GM18868 (cell line): ENCODE results near the gene FOXP1.
A peak's percentile ranks its signal among the peaks of the same experiment; 100 is the strongest.

Experiments used
- ATAC-seq: cut with Tn5 transposase; IDR thresholded peaks from one replicate; pipeline ENCODE4 v1.9.1; 2021; ENCODE audit warnings: mild to moderate bottlenecking, moderate library complexity; ENCODE audit not compliant: unreplicated experiment

Gene FOXP1

DNA sequence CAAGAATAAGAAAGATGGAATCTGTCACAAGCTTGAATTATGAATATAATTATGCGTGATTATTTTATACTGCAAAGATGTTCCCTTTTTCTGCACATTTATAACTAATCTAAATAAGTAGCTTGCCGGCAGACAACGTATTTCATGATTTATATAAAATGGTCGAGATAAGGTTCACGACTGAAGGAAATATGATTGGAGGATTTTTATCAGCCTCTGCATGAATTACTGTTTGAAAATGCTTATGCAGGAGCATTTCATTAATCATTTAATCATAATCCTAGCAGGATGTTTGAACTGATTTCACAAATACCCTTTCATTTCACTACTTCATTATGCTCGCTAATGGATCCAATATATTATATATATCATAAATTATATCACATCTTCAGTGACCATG, 580.0 kb downstream of the FOXP1 start:
- ATAC-seq, result no peak

DNA sequence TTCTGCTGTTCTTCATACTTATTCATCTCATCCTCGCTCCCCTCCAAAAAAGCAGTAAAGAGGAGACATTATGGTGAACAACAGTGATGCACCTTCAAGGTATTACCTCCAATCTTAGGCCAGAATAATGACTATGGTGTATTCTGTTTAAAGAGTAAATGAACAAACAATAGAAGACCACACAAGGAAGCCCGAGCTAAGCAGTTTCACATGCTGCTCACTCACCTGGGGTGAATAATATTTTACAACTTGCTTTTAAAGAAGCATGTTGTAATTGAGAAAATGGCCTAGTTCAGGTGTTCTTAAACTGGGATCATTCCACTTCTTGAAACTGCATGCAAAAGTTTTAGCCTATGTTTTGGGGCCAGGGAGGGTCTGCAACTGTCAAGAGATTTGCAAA, 581.2 kb downstream of the FOXP1 start:
- no peak for ATAC-seq

DNA sequence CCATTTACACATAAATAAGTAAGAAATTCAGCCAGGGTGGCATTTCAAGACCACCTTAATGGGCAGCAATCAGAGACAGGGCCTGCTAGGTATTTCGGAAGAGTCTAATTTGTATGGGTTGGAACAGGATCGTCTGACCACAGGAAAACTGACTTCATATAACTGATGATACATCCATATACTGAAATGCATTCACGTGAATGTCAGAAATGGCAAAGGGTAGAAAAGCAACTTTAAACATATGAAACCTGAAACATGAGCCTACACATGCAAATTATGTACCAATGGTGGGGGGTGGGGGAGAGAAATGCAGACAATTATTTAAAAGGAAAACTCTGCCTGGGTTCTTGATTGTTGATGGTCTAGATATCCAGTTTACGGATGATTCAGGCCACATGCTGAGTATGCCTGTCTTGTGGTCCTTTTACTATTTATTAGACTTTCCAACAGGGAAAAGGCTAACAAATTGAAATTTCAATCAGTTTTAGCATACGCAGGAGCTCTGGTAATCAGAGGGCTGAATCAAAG, 582.2 kb downstream of the FOXP1 start:
- no peak for ATAC-seq

DNA sequence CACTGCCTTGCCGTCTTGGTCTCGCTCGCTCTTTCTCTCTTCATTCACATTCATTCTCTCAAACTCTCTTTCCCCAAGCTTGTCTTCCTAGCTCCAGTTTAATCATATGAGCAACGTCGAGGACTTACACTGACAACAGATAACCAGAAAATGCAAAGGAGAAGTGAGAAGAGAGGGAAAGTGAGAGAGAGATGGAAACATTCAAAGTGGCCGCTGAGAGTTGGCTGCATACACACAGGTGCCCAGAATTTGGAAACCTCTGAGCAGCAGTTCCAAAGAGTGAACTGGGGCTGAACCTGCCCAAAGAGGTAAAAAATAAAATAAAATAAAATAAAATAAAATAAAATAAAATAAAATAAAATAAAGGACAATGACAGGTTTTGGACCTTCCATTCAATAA, 583.0 kb downstream of the FOXP1 start:
- ATAC-seq, result no peak

DNA sequence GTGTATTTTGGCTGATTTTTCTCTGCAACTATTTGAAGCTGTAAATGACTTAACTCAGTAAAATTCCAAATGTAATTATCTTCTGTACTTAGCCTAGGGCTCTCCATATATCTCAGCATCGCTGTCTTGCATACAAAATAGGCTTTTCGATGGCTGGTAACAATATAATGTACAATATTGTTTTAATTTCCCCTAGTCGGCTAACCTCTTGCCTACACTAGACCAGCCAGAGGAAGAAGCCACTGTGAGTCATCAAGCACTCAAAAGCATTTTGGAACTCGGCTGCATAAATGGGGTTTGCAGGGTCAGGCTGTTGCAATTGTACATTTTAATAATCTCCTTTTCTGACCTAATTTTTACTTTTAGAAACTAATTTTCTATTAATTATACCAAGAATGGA, 583.8 kb downstream of the FOXP1 start:
- no peak for ATAC-seq

DNA sequence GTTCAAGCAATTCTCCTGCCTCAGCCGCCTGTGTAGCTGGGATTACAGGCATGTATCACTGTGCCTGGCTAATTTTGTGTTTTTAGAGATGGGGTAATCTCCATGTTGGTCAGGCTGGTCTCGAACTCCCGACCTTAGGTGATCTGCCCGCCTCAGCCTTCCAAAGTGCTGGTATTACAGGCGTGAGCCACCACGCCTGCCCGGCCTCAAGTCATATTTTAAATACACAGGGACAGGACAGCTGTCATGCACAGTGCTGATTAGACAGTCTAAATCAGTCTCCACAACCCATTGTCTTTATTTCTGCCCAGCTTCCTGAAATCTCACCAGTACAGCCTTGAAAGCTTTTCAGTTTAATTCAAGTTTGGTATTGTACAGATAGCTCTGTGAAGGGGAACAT, 587.4 kb downstream of the FOXP1 start:
- no peak for ATAC-seq

DNA sequence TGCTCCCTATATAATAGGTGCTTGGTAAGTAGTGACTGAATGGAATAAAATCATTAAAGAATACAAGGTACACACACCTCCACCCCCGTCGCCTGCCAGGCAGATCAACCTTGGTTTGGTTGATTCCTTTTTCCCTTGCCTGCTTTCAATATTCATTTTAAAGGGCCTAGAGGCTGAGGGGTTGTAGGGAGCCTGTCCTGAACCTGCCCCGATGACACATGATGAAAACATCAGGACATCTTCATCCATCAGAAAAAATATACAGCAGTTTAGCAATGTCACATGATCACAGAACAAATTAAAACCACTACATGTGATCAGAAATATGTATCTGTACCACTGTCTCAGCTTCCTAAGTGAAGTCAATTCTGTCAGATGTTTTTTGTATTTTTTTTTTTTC, 588.9 kb downstream of the FOXP1 start:
- ATAC-seq, result no peak

DNA sequence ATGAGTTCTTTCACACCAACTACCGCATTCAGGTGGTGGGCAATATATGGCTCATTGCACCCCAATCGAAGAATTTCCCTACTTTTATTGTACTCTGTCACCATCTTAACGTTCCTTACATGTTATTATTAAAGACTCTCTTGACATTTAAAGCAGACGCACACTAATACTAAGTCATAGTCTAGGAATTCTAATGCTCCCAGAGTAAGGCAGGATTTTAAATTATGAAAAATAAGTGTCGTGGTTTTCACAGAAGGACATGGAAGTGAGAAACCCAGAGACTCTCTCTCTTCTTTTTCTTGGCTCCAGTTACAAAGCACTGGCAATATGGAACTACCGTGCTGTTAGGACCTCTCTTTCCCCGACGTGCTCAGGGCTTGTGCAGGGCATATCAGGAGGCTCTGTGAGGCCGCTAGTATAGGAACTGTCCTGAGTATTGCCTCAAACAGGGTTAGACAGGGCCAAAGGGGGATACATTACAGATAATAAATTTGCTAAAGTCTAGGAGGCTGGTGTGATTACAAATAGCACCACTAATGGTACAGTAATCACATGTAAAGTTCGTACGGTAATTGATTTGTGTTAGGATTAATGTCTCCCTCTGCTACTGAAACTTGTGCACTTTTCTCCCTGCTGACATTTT, 590.8 kb downstream of the FOXP1 start:
- no peak for ATAC-seq

DNA sequence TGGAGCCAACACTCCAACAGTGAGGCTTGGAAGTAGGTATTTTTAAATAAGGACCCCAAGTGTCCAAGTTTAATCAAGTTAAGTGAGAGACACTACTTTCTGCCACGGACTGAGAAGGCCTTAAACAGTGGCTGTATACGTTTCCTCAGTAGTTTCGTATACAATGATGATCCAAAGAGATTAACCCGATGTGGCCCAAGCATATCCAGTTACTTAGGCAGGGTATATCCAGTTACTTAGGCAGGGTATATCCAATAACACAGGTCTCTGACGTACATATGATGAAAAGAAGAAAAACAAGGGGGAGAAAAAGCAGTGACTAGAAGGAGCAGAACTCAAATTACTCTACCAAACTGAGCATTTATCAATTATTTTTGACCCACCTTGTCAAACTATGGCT, 591.4 kb downstream of the FOXP1 start:
- no peak for ATAC-seq

DNA sequence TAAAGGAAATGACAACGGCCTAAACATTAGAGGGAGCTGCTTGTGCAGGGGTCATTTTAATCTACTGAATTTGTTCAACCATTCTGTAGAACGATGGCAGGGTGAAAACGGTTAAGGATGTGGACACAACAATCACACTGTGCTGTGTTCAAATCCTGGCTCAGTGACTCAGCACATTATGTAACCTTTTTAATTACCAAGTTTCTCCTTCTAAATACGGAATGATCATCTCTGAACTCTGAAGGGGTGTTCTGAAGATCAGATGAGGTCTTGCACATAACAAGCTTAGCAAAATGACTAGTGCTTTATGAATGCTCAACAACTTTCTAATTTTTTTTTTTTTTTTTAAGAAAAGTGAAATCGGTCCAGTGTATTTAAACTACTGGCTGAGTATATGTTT, 592.8 kb downstream of the FOXP1 start:
- ATAC-seq, result no peak

DNA sequence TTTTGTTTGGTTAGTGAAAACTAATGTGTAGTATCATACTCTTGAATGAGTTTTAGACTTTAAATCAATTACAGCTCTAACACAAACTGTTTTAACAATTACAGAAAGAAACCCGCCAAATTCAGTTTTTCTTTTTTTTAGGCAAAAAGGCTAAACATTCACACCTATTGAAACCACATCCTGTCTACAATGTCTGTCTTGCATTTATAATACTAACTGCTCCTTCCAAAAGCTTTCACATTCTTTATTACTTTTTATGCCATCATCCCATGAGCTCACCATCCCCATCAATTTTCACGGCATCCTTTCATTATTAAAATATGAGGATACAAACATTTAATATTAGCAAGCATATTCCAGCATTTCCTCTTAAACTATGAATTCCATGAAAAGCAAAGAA, 593.3 kb downstream of the FOXP1 start:
- ATAC-seq, result no peak

DNA sequence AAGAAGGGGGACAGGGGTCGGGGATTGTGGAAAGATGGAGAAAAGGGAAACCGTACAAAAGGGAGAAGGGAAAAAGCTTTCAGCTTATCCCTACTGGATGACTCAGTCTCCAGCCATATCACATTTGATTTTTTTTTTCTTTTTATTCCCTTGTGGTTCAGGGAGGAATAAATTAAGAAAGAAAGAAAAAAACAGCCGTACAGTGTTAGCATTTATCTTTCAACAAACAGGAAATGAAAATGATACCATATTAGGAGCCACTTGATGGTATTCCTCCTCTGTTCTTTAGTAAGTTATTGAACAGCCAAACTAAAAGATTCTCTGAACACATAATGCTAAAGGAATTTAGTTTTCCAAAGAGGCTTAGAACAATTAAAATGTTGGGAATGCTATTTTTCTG, 594.4 kb downstream of the FOXP1 start:
- no peak for ATAC-seq

DNA sequence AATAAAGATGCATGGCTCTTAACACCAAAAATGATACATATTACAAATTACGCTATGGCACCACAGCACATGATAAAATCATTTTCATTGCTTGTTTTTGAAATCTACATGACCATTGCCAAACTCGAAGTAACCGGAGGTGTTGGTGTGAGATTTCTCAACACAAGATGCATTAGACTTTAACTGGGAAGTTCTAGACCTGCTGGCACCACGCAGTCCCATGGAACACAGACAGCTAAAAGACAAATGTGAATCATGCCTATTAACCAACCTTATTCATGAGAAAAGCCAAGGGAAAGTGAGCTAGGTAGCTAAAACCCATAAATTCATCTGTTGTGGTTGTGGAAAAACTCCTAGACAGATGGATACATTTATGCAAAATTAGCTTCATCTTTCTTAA, 595.4 kb downstream of the FOXP1 start:
- ATAC-seq, result no peak

DNA sequence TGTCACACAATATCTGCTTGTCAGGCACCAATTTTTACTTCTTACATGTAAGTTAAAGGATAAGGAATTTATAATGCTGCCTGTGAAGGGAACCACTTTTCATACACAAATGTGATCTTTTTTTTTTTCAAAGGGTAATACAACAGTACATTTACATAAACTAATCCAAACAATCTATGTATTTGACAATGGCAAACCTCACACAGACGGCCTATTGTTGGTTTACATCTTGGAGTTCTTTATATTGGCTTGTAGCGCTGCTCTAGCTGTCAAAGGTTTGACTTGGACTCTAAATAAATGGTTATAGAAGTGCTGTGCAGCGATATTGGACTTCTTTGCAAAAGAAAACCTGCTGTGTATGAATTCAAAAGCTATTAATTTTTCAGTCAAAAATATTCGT, 598.0 kb downstream of the FOXP1 start:
- ATAC-seq, result no peak

DNA sequence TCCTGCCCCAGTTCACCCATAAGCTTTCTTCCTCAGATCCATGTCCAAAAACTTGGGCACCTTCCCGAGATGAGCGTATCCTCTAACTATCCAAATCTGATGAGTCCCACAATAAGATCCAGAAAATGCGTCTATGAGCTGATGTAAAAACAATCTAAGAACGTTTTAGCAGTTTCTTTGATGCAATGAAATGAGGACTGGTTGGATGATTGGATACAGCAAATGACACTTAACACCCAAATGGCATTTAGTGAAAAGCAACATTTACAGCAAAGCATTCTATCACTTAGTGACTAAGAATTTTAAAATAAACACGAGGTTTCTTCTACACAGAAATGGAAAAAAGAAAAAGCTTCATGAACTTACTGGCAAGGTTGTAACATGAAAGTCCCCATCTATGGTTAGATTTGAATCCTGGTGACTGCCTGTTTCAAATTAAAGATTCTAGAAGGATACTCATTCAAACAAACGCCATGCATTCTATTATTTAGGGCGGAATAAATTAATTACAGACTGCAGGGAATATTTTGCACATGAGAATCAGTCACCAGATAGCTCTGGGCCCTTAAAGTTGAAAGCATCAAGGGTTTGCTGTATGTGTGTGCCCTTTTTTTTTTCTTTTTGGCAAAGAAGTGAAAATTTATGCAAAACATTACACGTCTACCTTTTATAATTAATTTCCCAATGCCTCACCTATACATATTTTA, 598.6 kb downstream of the FOXP1 start:
- ATAC-seq, result no peak

DNA sequence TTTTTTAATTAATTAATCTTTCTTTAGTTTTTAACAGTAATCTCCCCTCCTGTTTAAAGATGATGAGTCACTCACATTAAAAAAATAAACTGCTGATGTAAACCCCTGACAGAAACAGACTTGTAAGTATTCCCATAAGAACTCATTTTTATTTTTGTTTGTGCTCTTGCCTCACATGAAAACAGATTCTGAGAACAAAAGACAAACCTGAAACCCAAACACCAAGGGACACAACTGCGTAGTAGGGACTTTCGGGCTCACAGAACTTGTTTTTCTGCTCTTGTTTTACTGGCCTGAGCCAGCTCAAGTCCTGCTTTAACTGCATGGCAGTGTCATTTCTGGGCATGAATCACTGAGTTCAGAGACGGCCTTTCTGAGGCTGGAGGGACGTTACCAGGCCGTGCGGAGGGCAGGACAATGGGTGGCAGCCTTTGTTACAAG, 600.8 kb downstream of the FOXP1 start:
- peak; percentile 81 for ATAC-seq

DNA sequence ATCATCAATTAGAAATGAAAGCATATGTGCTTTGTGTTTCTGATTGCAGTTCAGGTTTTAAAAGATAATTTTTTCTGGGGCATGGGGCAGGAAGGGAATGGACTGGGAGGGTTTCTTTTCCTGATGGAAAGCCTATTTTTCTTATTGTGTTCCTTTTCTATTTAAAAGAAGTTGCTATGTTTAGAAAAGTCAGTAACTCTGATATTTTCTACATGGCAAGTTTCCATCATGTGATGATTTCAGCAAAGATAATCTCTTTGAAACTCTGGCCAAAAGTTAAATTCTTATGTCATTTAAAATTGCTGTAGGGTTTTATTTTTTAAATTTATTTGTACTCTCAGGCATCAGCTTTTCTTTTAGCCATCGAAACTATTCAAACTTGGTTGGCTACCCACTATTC, 601.2 kb downstream of the FOXP1 start:
- ATAC-seq, result no peak

DNA sequence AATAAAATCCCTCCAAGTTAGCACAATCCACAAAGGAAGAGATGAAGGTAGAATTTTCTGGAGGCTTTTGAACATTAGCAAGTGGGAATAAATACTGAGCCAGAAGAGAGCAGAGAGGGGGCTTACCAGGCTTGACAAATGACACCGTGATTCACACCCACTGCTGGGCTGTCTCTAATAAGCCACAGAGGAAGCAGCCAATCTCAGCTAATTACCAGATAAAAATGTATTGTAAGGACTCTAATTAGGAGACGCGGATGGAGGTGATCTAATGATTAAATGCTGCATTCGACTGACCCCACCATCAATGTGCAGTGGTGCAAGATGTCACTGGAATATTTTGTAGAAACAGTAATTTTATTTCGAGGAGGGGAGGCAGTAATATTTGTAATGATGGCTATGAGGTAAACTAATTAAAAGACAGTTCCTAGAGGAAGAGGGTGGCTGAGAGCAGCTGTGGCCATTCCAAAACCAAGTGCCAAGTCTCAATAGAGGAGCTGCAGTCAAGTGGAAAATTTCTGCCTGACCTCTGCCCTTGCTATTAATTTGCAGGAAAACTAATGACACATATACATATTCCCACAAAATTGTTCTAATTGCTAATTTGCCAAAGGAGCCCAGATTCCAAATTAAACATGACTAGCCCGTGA, 602.2 kb downstream of the FOXP1 start:
- no peak for ATAC-seq

DNA sequence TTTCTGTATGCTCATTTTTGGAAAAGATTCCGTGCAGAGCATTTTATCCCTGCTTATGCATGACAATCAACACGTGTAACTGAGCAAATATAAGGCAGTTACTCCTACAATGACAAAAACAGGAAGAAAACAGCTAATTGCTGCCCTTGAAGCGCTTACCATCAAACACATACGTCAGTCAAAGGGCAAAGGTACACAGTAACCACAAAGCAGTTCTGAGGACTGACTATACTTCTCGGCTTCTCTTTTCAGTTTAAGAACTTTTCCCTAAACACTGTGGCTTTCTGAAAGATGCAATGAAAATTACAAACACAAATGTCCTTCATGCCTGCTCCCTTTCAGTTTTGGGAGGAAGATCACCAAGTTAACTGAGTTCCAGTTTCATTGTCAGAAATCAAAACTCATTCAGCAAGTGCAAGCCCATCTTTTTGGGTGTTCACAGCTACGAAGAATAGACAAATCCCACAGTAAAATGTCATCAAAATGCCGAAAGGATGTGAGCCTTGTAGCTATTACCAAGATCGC, 602.8 kb downstream of the FOXP1 start:
- no peak for ATAC-seq

DNA sequence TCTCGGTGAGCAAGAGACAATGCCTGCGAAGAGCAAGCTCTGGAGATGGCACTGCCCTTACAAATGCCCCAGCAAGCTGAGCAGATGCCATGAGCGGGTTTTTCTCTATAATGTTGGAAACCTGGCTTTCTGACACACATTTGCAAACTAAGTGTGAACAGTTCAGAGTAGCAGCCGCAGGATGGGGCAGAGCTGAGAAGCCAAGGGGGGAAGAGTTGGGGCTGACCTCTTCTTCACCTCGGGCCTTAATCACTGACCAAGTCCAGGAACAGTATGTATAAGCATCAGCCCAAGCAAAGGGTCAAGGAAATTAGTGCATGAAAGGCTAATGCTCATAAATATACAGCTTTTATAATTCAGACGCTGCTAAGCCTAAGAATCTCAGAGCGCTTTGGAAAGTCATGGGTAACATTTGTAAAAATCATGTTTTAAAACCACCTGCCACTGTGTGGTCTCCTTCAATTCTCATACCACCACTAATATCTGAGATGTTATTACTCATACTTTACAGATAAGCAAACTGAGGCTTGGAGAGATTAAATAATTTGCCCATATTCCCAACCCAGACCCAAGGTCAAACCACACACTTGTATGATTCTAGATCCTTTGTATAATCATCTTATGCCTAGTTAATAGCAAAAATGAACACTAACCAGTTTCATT, 603.4 kb downstream of the FOXP1 start:
- no peak for ATAC-seq

DNA sequence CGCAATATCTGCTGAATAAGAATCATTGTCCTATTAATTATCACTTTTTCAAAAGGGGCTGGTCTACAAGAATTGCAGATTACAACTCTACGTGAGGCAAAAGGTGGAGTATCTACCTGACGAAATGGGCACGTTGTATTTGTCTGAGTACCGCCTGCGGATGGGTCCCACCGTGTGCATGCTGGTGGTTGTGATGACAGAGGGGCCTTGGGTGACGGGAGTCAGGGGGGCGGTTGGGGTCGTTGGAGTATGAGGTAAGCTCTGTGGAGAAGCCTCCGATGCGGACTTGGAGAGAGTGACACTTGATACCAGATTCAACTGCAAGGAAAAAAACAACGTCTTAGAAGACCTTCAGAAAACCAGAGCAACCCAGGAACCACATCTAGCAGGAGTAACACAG, 605.8 kb downstream of the FOXP1 start:
- ATAC-seq, result no peak
